Liver (tissue), 9 donors: Measurements from ENCODE around the gene TMPRSS2. TPM values are rescaled to one million over a fixed set of nuclear protein-coding genes. Genes with fewer than 3 reads are reported as not detected.

Experiments
- DNase-seq: peaks from one replicate; pipeline ENCODE4 v3.0.0-alpha.2; 2017; ENCODE audit warnings: low spot score
- H3K27ac ChIP-seq, 2 donors: one replicate each; pipeline ENCODE4 v1.7.0; 2013; ENCODE audit warnings: inconsistent platforms in 2 of 2, low read length in 2 of 2, control low read depth in 1 of 2, low read depth in 1 of 2, mild to moderate bottlenecking in 1 of 2
- H3K27me3 ChIP-seq, 4 donors: one replicate each; pipeline versions ENCODE4 v1.6.1 to v1.7.0; 2013; ENCODE audit warnings: low read length in 3 of 4, inconsistent platforms in 1 of 4, mild to moderate bottlenecking in 1 of 4, moderate library complexity in 1 of 4; ENCODE audit not compliant: control insufficient read depth in 4 of 4, insufficient read depth in 4 of 4
- H3K36me3 ChIP-seq, 4 donors: one replicate each; pipeline versions ENCODE4 v1.6.1 to v1.7.0; 2013; ENCODE audit warnings: low read length in 3 of 4, mild to moderate bottlenecking in 3 of 4, low read depth in 1 of 4, moderate library complexity in 1 of 4; ENCODE audit not compliant: control insufficient read depth in 4 of 4, insufficient read depth in 3 of 4
- H3K4me1 ChIP-seq, 4 donors: one replicate each; pipeline versions ENCODE4 v1.6.1 to v1.7.0; 2013; ENCODE audit warnings: low read length in 3 of 4, mild to moderate bottlenecking in 3 of 4, moderate library complexity in 1 of 4; ENCODE audit not compliant: control insufficient read depth in 4 of 4, insufficient read depth in 4 of 4
- H3K4me3 ChIP-seq, 3 donors: one replicate each; pipeline versions ENCODE4 v1.6.1 to v1.7.0; 2013; ENCODE audit warnings: low read length in 3 of 3, control low read depth in 1 of 3, low read depth in 1 of 3, mild to moderate bottlenecking in 1 of 3
- H3K9ac ChIP-seq, 2 donors: one replicate each; pipeline ENCODE4 v1.7.0; 2013; ENCODE audit warnings: low read length in 2 of 2, mild to moderate bottlenecking in 2 of 2, moderate library complexity in 2 of 2, control low read depth in 1 of 2, low read depth in 1 of 2
- H3K9me3 ChIP-seq, 4 donors: one replicate each; pipeline versions ENCODE4 v1.6.1 to v1.7.0; 2013; ENCODE audit warnings: low read length in 3 of 4; ENCODE audit not compliant: control insufficient read depth in 4 of 4
- ATF3 ChIP-seq: IDR thresholded peaks from 2 replicates; pipeline ENCODE4 v1.6.1; 2016; ENCODE audit warnings: antibody characterized with exemption
- CTCF ChIP-seq: fragments of 150-350 bp; IDR thresholded peaks from 2 replicates; pipeline ENCODE4 v1.5.1; 2017; ENCODE audit warnings: improper control_type of control experiment, low read depth, low read length; ENCODE audit not compliant: missing input control
- EGR1 ChIP-seq, 2 donors: IDR thresholded peaks; 2 replicates each; pipeline ENCODE4 v1.6.1; 2016 to 2018; ENCODE audit warnings: antibody characterized with exemption in 2 of 2, low read depth in 2 of 2
- FOXA1 ChIP-seq: IDR thresholded peaks from 2 replicates; pipeline ENCODE4 v1.6.1; 2016; ENCODE audit warnings: antibody characterized with exemption
- FOXA2 ChIP-seq: IDR thresholded peaks from 2 replicates; pipeline ENCODE4 v1.6.1; 2016; ENCODE audit warnings: antibody characterized with exemption
- GABPA ChIP-seq, 2 donors: IDR thresholded peaks in 1 of 2; conservative IDR thresholded peaks in 1 of 2; 2 replicates each; pipeline ENCODE4 v1.6.1; 2016; ENCODE audit warnings: antibody characterized with exemption in 2 of 2, mild to moderate bottlenecking in 1 of 2, moderate library complexity in 1 of 2
- HNF4A ChIP-seq, 2 donors: conservative IDR thresholded peaks; 2 replicates each; pipeline ENCODE4 v1.6.1; 2016; ENCODE audit warnings: antibody characterized with exemption in 2 of 2, mild to moderate bottlenecking in 2 of 2
- HNF4G ChIP-seq: IDR thresholded peaks from 2 replicates; pipeline ENCODE4 v1.6.1; 2016; ENCODE audit warnings: antibody characterized with exemption
- JUND ChIP-seq, 2 donors: IDR thresholded peaks; 2 replicates each; pipeline ENCODE4 v1.6.1; 2016; ENCODE audit warnings: antibody characterized with exemption in 2 of 2
- MAX ChIP-seq: IDR thresholded peaks from 2 replicates; pipeline ENCODE4 v1.6.1; 2016; ENCODE audit warnings: antibody characterized with exemption
- RAD21 ChIP-seq, 2 donors: IDR thresholded peaks; 2 replicates each; pipeline ENCODE4 v1.6.1; 2016; ENCODE audit warnings: antibody characterized with exemption in 2 of 2, mild to moderate bottlenecking in 2 of 2
- SP1 ChIP-seq: IDR thresholded peaks from 2 replicates; pipeline ENCODE4 v1.6.1; 2018; ENCODE audit warnings: antibody characterized with exemption, mild to moderate bottlenecking
- TAF1 ChIP-seq: conservative IDR thresholded peaks from 2 replicates; pipeline ENCODE4 v1.6.1; 2016; ENCODE audit warnings: antibody characterized with exemption, mild to moderate bottlenecking
- YY1 ChIP-seq: IDR thresholded peaks from 2 replicates; pipeline ENCODE4 v1.6.1; 2016; ENCODE audit warnings: antibody characterized with exemption, mild to moderate bottlenecking
- ZBTB33 ChIP-seq: IDR thresholded peaks from 2 replicates; pipeline ENCODE4 v1.6.1; 2016; ENCODE audit warnings: antibody characterized with exemption
- WGBS: extraction: QIAGEN DNeasy Blood & Tissue Kit; methylation state at CpG from one replicate; pipeline ENCODE4 v1.1.7; 2013; 5-methylcytosine and 5-hydroxymethylcytosine counted together
- polyA plus RNA-seq, 2 donors: library from polyadenylated mRNA; stranded (reverse) in 1 of 2; unstranded in 1 of 2; fragments of 200-250 nt in 1 of 2; fragments of >200 nt in 1 of 2; fragmentation: Nextera tagmentation in 1 of 2; extraction: Ambion mirVana in 1 of 2; gene quantifications; one replicate each; pipeline versions ENCODE4 v1.2.1 to v1.2.3, GENCODE V29; 2013 to 2015
- total RNA-seq, 2 donors: library from RNA; depleted of rRNA; stranded (reverse); fragments of >200 nt; gene quantifications; one replicate each; pipeline ENCODE4 v1.2.3, GENCODE V29; 2014
- donor health status: healthy.
- donor health status: healthy.
- donor health status: healthy.
- donor health status: healthy.
- donor health status: healthy.

The TMPRSS2 gene
- total and polyA plus RNA-seq, 4 donors = 0.14 to 32.0 (median 11.4) TPM

GRCh38 chr21:41453761-41454160 lies 54.2 kb downstream of the TMPRSS2 start:
- H3K9ac ChIP-seq = no peak overlapping the region
- H3K36me3 ChIP-seq = peaks cover 10 to 62% (median 33%) of the 10 kb centered on the region in 4 donors
- no peak overlapping the region for H3K27ac ChIP-seq
- no peak for DNase-seq
- no peak overlapping the region for H3K4me3 ChIP-seq
- 77% methylated on average over 3 of the region's 3 CpGs for WGBS
- H3K4me1 ChIP-seq = no peaks in the 10 kb centered on the region
- TF ChIP-seq EGR1 (IDR thresholded peaks at IDR 0.05; ENCODE audit: low read depth in 2 of 2) (no peak), HNF4A (conservative IDR thresholded peaks at IDR 0.05) (no peak)
- H3K9me3 ChIP-seq = no peaks in the 10 kb centered on the region
- H3K27me3 ChIP-seq = no peaks in the 10 kb centered on the region

GRCh38 chr21:41453198-41453597 lies 54.8 kb downstream of the TMPRSS2 start:
- Histone ChIP-seq H3K4me1 (no peaks in the 10 kb centered on the region), H3K9me3 (no peaks in the 10 kb centered on the region), H3K27me3 (no peaks in the 10 kb centered on the region), H3K36me3 (peaks cover 10 to 58% (median 30%) of the 10 kb centered on the region in 4 donors), H3K4me3 (no peak overlapping the region), H3K9ac (no peak overlapping the region), H3K27ac (no peak overlapping the region)
- 96% methylated on average over 3 of the region's 3 CpGs for WGBS
- TF ChIP-seq TAF1 = no peak
- TF ChIP-seq SP1 = no peak
- TF ChIP-seq ZBTB33 = no peak
- no peak for TF ChIP-seq HNF4G
- no peak for TF ChIP-seq FOXA2
- no peak for TF ChIP-seq ATF3
- TF ChIP-seq CTCF = no peak
- TF ChIP-seq EGR1 (IDR thresholded peaks at IDR 0.05; ENCODE audit: low read depth in 2 of 2) = no peak
- TF ChIP-seq RAD21 (IDR thresholded peaks at IDR 0.05) = no peak
- TF ChIP-seq FOXA1 = no peak
- TF ChIP-seq JUND (IDR thresholded peaks at IDR 0.05) = no peak
- no peak for TF ChIP-seq MAX
- TF ChIP-seq GABPA (IDR thresholded peaks at IDR 0.05 in 1 of 2, conservative IDR thresholded peaks at IDR 0.05 in 1 of 2) = no peak
- TF ChIP-seq YY1 = no peak
- DNase-seq = no peak
